Right atrium auricular region (tissue), 2 donors: Measurements from ENCODE around the gene UBE2E1. TPM values are rescaled to one million over a fixed set of nuclear protein-coding genes. Genes with fewer than 3 reads are reported as not detected.

Source experiments
- DNase-seq: peaks from one replicate; pipeline ENCODE4 v3.0.0-alpha.2; 2019; ENCODE audit warnings: low spot score
- H3K27ac ChIP-seq, 2 donors: fragments of 200-600 bp; sonication (generic); 1 replicate in 1 of 2; 2 replicates in 1 of 2; pipeline ENCODE4 v1.5.1; 2016 to 2019
- H3K27me3 ChIP-seq, 2 donors: fragments of 200-600 bp; sonication (generic); one replicate each; pipeline versions ENCODE4 v1.5.1 to v1.6.0; 2017 to 2019
- H3K36me3 ChIP-seq: fragments of 200-600 bp; sonication (generic); one replicate; pipeline ENCODE4 v1.5.1; 2016
- H3K4me1 ChIP-seq, 2 donors: fragments of 200-600 bp; sonication (generic); one replicate each; pipeline versions ENCODE4 v1.5.1 to v1.6.0; 2017 to 2019
- H3K4me3 ChIP-seq, 2 donors: fragments of 200-600 bp; sonication (generic); 1 replicate in 1 of 2; 2 replicates in 1 of 2; pipeline ENCODE4 v1.5.1; 2017 to 2019; ENCODE audit warnings: mild to moderate bottlenecking in 1 of 2, moderate library complexity in 1 of 2
- H3K9me3 ChIP-seq, 2 donors: fragments of 200-600 bp; sonication (generic); one replicate each; pipeline ENCODE4 v1.5.1; 2019
- total RNA-seq, 2 donors: library from RNA; depleted of rRNA; stranded (reverse); fragments of >200 nt; gene quantifications; one replicate each; pipeline ENCODE4 v1.1.0, GENCODE V29; 2016
- TF ChIP-seq, protein P1 (sequence below), 2 donors: fragments of 200-600 bp; sonication (generic); IDR thresholded peaks; one replicate each; pipeline ENCODE4 v1.5.1; 2019; ENCODE audit warnings: antibody characterized with exemption in 2 of 2

Gene UBE2E1
- total RNA-seq, 2 donors from 2014 or later: 30.8 to 41.4 TPM

DNA sequence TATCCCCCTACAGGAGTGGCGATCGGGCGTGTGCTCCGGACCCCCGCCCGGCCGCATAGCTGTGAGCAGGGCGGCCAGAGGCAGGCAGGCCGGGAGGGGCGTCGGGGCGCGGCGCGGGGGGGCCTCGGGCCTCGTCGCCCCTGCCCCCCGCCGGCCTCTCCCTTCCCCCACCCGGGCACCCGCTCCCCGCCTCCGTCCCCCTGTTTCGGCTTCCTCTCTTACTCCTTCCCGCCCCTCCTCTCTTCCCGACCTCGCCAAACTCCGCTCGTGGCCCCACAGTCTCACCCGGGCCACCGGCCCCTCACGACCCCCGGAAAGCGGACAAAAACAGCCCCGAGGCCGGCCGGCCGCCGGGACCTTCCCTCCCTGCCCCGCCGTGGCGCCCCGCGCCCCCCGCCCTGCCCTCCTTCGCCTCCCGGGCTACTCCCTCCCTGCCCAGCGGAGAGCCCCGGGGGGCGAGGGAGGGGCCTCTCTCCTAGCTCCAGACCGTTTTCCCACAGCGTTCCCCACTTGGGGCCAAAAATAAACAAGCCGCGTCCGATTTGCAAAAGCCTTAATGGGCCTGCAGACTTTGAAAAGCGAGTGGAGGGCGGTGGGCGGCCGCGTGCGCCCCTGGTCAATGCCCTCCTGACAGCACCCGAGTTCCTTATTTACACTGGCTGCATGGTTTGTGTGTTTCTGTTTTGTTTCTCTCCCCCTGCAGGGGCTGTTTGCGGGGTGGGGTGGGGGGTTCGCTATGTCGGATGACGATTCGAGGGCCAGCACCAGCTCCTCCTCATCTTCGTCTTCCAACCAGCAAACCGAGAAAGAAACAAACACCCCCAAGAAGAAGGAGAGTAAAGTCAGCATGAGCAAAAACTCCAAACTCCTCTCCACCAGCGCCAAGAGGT lies 1.0 kb downstream of the UBE2E1 start:
- DNase-seq: no peak
- TF ChIP-seq, protein P1, sequence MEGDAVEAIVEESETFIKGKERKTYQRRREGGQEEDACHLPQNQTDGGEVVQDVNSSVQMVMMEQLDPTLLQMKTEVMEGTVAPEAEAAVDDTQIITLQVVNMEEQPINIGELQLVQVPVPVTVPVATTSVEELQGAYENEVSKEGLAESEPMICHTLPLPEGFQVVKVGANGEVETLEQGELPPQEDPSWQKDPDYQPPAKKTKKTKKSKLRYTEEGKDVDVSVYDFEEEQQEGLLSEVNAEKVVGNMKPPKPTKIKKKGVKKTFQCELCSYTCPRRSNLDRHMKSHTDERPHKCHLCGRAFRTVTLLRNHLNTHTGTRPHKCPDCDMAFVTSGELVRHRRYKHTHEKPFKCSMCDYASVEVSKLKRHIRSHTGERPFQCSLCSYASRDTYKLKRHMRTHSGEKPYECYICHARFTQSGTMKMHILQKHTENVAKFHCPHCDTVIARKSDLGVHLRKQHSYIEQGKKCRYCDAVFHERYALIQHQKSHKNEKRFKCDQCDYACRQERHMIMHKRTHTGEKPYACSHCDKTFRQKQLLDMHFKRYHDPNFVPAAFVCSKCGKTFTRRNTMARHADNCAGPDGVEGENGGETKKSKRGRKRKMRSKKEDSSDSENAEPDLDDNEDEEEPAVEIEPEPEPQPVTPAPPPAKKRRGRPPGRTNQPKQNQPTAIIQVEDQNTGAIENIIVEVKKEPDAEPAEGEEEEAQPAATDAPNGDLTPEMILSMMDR (IDR thresholded peaks at IDR 0.05): no peak
- Histone ChIP-seq H3K36me3 (no peaks in the 10 kb centered on the region), H3K4me1 (peaks cover 0 to 45% of the 10 kb centered on the region in 2 donors), H3K27ac (peak overlapping the region; percentile 84 to 93), H3K9me3 (no peaks in the 10 kb centered on the region), H3K4me3 (peak overlapping the region; percentile 81 to 99), H3K27me3 (no peaks in the 10 kb centered on the region)

DNA sequence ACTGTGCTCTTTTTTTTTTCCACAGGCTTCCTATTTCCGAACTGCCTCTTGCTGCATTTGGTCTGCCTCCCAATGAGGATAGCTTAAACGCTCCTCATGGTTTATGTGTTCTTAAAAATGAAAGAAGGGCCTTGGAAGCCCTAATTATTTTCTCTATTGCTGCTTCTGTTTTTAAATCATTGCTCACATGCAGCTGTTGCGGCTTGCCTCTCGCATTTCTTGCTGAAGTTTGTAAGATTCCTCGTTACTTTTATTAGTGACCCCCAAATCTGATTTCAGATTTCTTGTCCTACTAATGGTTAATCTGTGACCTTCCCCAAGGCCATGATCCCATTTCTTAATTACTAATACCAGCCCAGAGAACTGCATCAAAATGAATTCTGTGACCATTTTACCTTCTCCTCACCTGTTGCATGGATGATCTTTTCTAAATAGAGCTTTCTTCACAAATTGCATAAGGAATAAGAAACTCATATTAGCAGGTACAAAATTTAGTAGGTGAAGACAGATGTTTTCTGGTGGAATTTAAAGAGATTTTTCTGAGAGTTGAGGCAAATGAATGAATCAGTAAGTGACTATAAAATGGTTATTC lies 1.8 kb downstream of the UBE2E1 start:
- H3K27me3 ChIP-seq: no peaks in the 10 kb centered on the region
- no peaks in the 10 kb centered on the region for H3K36me3 ChIP-seq
- H3K9me3 ChIP-seq: no peaks in the 10 kb centered on the region
- peak overlapping the region; percentile 84 to 93 for H3K27ac ChIP-seq
- no peak for DNase-seq
- H3K4me1 ChIP-seq: peaks cover 0 to 48% of the 10 kb centered on the region in 2 donors
- peak overlapping the region; percentile 81 to 99 for H3K4me3 ChIP-seq
- TF ChIP-seq, protein P1 (IDR thresholded peaks at IDR 0.05): no peak

DNA sequence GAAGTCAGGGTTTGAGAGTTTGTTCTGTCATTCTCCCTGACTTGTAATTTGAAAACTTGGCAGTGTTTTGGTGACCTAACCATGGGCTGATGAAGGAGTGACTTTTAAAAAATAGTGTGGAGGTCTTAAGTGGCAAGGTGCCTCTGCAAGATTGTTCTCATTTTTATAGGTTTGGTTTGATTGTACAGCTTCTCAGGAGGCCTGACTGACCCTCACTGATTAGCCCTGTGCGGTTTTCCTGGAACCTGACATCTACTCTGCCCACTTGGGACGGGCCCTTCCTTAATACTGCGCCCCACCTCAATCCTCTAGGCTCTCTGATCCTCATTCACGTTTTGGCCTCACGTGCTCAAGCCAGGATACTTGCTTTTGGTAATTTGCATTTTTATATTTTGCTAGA lies 2.8 kb downstream of the UBE2E1 start:
- DNase-seq: no peak
- Histone ChIP-seq H3K4me1 (peaks cover 0 to 48% of the 10 kb centered on the region in 2 donors), H3K27me3 (no peaks in the 10 kb centered on the region), H3K9me3 (no peaks in the 10 kb centered on the region), H3K27ac (peak overlapping the region; percentile 7 to 36), H3K4me3 (no peak overlapping the region), H3K36me3 (no peaks in the 10 kb centered on the region)
- TF ChIP-seq, protein P1 (IDR thresholded peaks at IDR 0.05): no peak

DNA sequence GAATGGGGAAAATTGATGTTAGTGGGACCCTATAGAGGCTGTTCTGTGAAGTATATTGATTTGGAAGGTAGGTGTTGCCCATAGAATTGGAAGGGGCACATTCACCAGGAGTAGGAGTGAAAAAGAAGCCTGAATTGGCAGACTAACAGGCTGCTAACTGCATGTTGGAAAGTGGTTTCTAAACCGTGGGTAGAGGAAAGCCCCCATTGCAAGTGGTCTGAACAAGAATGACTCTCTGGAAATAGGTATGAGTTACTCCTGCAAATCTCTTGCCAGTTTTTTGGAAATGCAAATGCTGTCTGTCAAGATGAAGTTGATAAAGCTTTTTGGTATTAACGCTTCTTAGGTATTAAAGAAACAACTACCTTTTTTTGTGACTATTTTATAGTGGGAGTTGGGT lies 3.5 kb downstream of the UBE2E1 start:
- Histone ChIP-seq H3K27me3 (no peaks in the 10 kb centered on the region), H3K4me3 (no peak overlapping the region), H3K36me3 (no peaks in the 10 kb centered on the region), H3K27ac (no peak overlapping the region), H3K9me3 (no peaks in the 10 kb centered on the region), H3K4me1 (peaks cover 0 to 48% of the 10 kb centered on the region in 2 donors)
- TF ChIP-seq, protein P1 (IDR thresholded peaks at IDR 0.05): no peak
- DNase-seq: no peak

DNA sequence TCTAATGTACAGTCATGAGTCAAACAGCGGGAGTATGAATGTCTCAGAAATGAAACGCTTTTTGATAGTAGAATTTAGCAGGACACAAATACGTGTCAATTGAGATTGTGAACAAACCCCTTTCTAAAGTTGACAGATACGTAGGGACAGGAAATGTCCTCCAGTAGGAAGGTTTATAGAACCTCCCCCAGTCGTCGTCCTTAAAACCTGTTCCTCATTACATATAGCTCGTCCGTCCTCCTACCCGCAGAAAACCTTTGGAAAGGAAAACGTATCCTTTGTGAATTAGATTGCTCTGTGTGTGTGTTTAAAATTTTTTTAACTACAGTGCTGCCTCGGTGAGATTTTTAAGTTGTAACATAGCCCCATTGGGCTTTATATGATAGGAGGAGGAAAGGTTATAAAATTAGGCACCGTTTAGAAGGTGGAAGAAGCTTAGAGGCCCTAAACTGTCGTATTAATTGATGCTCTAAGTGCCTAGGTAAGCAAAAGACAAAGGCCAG lies 4.1 kb downstream of the UBE2E1 start:
- Histone ChIP-seq H3K27ac (peak overlapping the region; percentile 74 to 83), H3K9me3 (no peaks in the 10 kb centered on the region), H3K4me1 (peaks cover 0 to 49% of the 10 kb centered on the region in 2 donors), H3K4me3 (peak overlapping the region; percentile 45 to 74), H3K36me3 (no peaks in the 10 kb centered on the region), H3K27me3 (no peaks in the 10 kb centered on the region)
- TF ChIP-seq, protein P1 (IDR thresholded peaks at IDR 0.05): no peak
- DNase-seq: no peak
